Globus pallidus (tissue), 1 donor: ENCODE measurements around the gene EIF1AY.
"Not testable (repeated sequence)": the region's sequence is repeated elsewhere in the genome, so short reads cannot be mapped to it uniquely, and the experiment has no call there.

Source experiments
- DNase-seq: peaks from one replicate; pipeline ENCODE4 v3.0.0-alpha.2; 2015; ENCODE audit warnings: low spot score

EIF1AY gene

GRCh38 chrY:20575531-20576121 is at the start of gene EIF1AY:
Gene EIF1AY, plus strand, starts transcription at chrY:20575776. Its CDS starts 96 bp downstream, at chrY:20575872.
- DNase-seq: peak; percentile 95

- DNase-seq: no peak
These were observed 47.1 kb upstream of the EIF1AY start for GRCh38 chrY:20528435-20528834.

GRCh38 chrY:20538186-20538585 is 37.4 kb upstream of the EIF1AY start:
- no peak for DNase-seq

GRCh38 chrY:20538933-20539332 is 36.6 kb upstream of the EIF1AY start:
- DNase-seq: no peak

GRCh38 chrY:20544451-20544960 is 31.1 kb upstream of the EIF1AY start:
- DNase-seq: no peak

GRCh38 chrY:20546071-20546470 is 29.5 kb upstream of the EIF1AY start:
- no peak for DNase-seq

GRCh38 chrY:20549289-20549688 is 26.3 kb upstream of the EIF1AY start:
- DNase-seq: no peak

- DNase-seq: no peak
These were observed 23.7 kb upstream of the EIF1AY start for GRCh38 chrY:20551840-20552239.

- DNase-seq: not testable (repeated sequence)
These were observed 22.7 kb upstream of the EIF1AY start for GRCh38 chrY:20552764-20553323.

- DNase-seq: no peak
These were observed 19.8 kb upstream of the EIF1AY start for GRCh38 chrY:20555820-20556219.

GRCh38 chrY:20558677-20559076 is 16.9 kb upstream of the EIF1AY start:
- peak; percentile 7 for DNase-seq

GRCh38 chrY:20559873-20560512 is 15.6 kb upstream of the EIF1AY start:
- no peak for DNase-seq

- DNase-seq: no peak
These were observed 4.3 kb upstream of the EIF1AY start for GRCh38 chrY:20571306-20571705.

GRCh38 chrY:20576506-20576905 is 930 bp downstream of the EIF1AY start:
- no peak for DNase-seq

- DNase-seq: no peak
These were observed 2.6 kb downstream of the EIF1AY start for GRCh38 chrY:20578206-20578605.

GRCh38 chrY:20581687-20582086 is 6.1 kb downstream of the EIF1AY start:
- DNase-seq: no peak

GRCh38 chrY:20586161-20586560 is 10.6 kb downstream of the EIF1AY start:
- DNase-seq: no peak
